ENCODE measurements around the gene EFCAB11.
A peak's percentile ranks its signal among the peaks of the same experiment; 100 is the strongest.
"Not testable (repeated sequence)": the region's sequence is repeated elsewhere in the genome, so short reads cannot be mapped to it uniquely, and the experiment has no call there.

Gene EFCAB11

GRCh38 chr14:89891721-89892120, 62.8 kb downstream of the EFCAB11 start:
- DNase-seq (ENCODE audit: low read depth, low spot score), result not testable (repeated sequence)

GRCh38 chr14:89891055-89891454, 63.5 kb downstream of the EFCAB11 start:
- H3K4me3 ChIP-seq (ENCODE audit: low read length), result no peak overlapping the region
- no peak for DNase-seq (ENCODE audit: low read depth, low spot score)

More at GRCh38 chr14:89891721-89892120, 62.8 kb downstream of the EFCAB11 start:
- not testable (repeated sequence) for H3K4me3 ChIP-seq (ENCODE audit: low read length)

GRCh38 chr14:89890589-89890988, 63.9 kb downstream of the EFCAB11 start:
- DNase-seq (ENCODE audit: low read depth, low spot score), result no peak
- no peak overlapping the region for H3K4me3 ChIP-seq (ENCODE audit: low read length)

- no peak overlapping the region for H3K4me3 ChIP-seq (ENCODE audit: low read length)
- no peak for DNase-seq (ENCODE audit: low read depth, low spot score)
Observed at GRCh38 chr14:89889626-89890025, 64.9 kb downstream of the EFCAB11 start.

GRCh38 chr14:89884761-89885160, 69.8 kb downstream of the EFCAB11 start:
- no peak overlapping the region for H3K4me3 ChIP-seq (ENCODE audit: low read length)
- no peak for DNase-seq (ENCODE audit: low read depth, low spot score)

GRCh38 chr14:89881839-89882238, 72.7 kb downstream of the EFCAB11 start:
- no peak overlapping the region for H3K4me3 ChIP-seq (ENCODE audit: low read length)
- no peak for DNase-seq (ENCODE audit: low read depth, low spot score)

GRCh38 chr14:89874091-89874490, 80.4 kb downstream of the EFCAB11 start:
- H3K4me3 ChIP-seq (ENCODE audit: low read length); DNase-seq (ENCODE audit: low read depth, low spot score): not testable (repeated sequence)

GRCh38 chr14:89870316-89870715, 84.2 kb downstream of the EFCAB11 start:
- H3K4me3 ChIP-seq (ENCODE audit: low read length), result no peak overlapping the region
- DNase-seq (ENCODE audit: low read depth, low spot score), result no peak

GRCh38 chr14:89869606-89870005, 84.9 kb downstream of the EFCAB11 start:
- H3K4me3 ChIP-seq (ENCODE audit: low read length), result no peak overlapping the region
- no peak for DNase-seq (ENCODE audit: low read depth, low spot score)

- H3K4me3 ChIP-seq (ENCODE audit: low read length), result no peak overlapping the region
- DNase-seq (ENCODE audit: low read depth, low spot score), result no peak
Observed at GRCh38 chr14:89866458-89866857, 88.1 kb downstream of the EFCAB11 start.

- no peak overlapping the region for H3K4me3 ChIP-seq (ENCODE audit: low read length)
- DNase-seq (ENCODE audit: low read depth, low spot score), result no peak
Observed at GRCh38 chr14:89865153-89865552, 89.4 kb downstream of the EFCAB11 start.

GRCh38 chr14:89862856-89863255, 91.7 kb downstream of the EFCAB11 start:
- no peak overlapping the region for H3K4me3 ChIP-seq (ENCODE audit: low read length)
- no peak for DNase-seq (ENCODE audit: low read depth, low spot score)

GRCh38 chr14:89861630-89862029, 92.9 kb downstream of the EFCAB11 start:
- no peak overlapping the region for H3K4me3 ChIP-seq (ENCODE audit: low read length)
- no peak for DNase-seq (ENCODE audit: low read depth, low spot score)

GRCh38 chr14:89858089-89858488, 96.4 kb downstream of the EFCAB11 start:
- no peak overlapping the region for H3K4me3 ChIP-seq (ENCODE audit: low read length)
- DNase-seq (ENCODE audit: low read depth, low spot score), result no peak

- H3K4me3 ChIP-seq (ENCODE audit: low read length), result no peak overlapping the region
- DNase-seq (ENCODE audit: low read depth, low spot score), result no peak
Observed at GRCh38 chr14:89856871-89857345, 97.6 kb downstream of the EFCAB11 start.

- no peak overlapping the region for H3K4me3 ChIP-seq (ENCODE audit: low read length)
- no peak for DNase-seq (ENCODE audit: low read depth, low spot score)
Observed at GRCh38 chr14:89855961-89856656, 98.4 kb downstream of the EFCAB11 start.

GRCh38 chr14:89853936-89854693, 100.4 kb downstream of the EFCAB11 start:
- DNase-seq (ENCODE audit: low read depth, low spot score), result peak; percentile 69

GRCh38 chr14:89851106-89851505, 103.4 kb downstream of the EFCAB11 start:
- H3K4me3 ChIP-seq (ENCODE audit: low read length), result no peak overlapping the region
- DNase-seq (ENCODE audit: low read depth, low spot score), result no peak

More at GRCh38 chr14:89853936-89854693, 100.4 kb downstream of the EFCAB11 start:
- H3K4me3 ChIP-seq (ENCODE audit: low read length), result no peak overlapping the region

- DNase-seq (ENCODE audit: low read depth, low spot score), result no peak
- H3K4me3 ChIP-seq (ENCODE audit: low read length), result no peak overlapping the region
Observed at GRCh38 chr14:89849931-89850330, 104.6 kb downstream of the EFCAB11 start.

GRCh38 chr14:89848165-89848564, 106.4 kb downstream of the EFCAB11 start:
- DNase-seq (ENCODE audit: low read depth, low spot score), result no peak

More at GRCh38 chr14:89848165-89848564, 106.4 kb downstream of the EFCAB11 start:
- H3K4me3 ChIP-seq (ENCODE audit: low read length), result no peak overlapping the region

All from Jurkat, Clone E6-1 (cell line).